Sigmoid colon (tissue), 7 donors: ENCODE measurements around the gene MYO7A. TPM values are rescaled to one million over a fixed set of nuclear protein-coding genes. Genes with fewer than 3 reads are reported as not detected.

Source experiments
- DNase-seq: peaks from one replicate; pipeline ENCODE4 v3.0.0-alpha.2; 2019
- H3K27ac ChIP-seq, 4 donors: fragments of 200-600 bp; sonication (generic); one replicate each; pipeline ENCODE4 v1.5.1; 2016 to 2019; ENCODE audit warnings: mild to moderate bottlenecking in 1 of 4
- H3K27me3 ChIP-seq, 3 donors: fragments of 200-600 bp; sonication (generic); one replicate each; pipeline ENCODE4 v1.5.1; 2019; ENCODE audit warnings: mild to moderate bottlenecking in 1 of 3
- H3K36me3 ChIP-seq, 4 donors: fragments of 200-600 bp; sonication (generic); one replicate each; pipeline ENCODE4 v1.5.1; 2016 to 2019
- H3K4me1 ChIP-seq, 4 donors: fragments of 200-600 bp; sonication (generic); one replicate each; pipeline ENCODE4 v1.5.1; 2017 to 2019
- H3K4me3 ChIP-seq, 4 donors: fragments of 200-600 bp; sonication (generic); one replicate each; pipeline ENCODE4 v1.5.1; 2017 to 2019; ENCODE audit warnings: mild to moderate bottlenecking in 2 of 4, moderate library complexity in 1 of 4
- H3K9me3 ChIP-seq, 4 donors: fragments of 200-600 bp in 3 of 4; sonication (generic) in 3 of 4; one replicate each; pipeline versions ENCODE4 v1.5.1 to v1.6.1; 2013 to 2019
- CTCF ChIP-seq, 4 experiments: fragments of 450-650 bp in 3 of 4; fragments of 200-600 bp in 1 of 4; IDR thresholded peaks; one replicate each; pipeline ENCODE4 v1.5.1; 2016 to 2019; ENCODE audit warnings: antibody characterized with exemption in 4 of 4, mild to moderate bottlenecking in 3 of 4, moderate library complexity in 2 of 4
- EP300 ChIP-seq, 4 donors: sonication (generic); formaldehyde crosslinking; IDR thresholded peaks; one replicate each; pipeline ENCODE4 v1.6.1; 2017; ENCODE audit warnings: antibody characterized with exemption in 4 of 4
- POLR2A ChIP-seq, 2 donors: fragments of 450-650 bp; IDR thresholded peaks; one replicate each; pipeline ENCODE4 v1.6.1; 2016; ENCODE audit warnings: antibody characterized with exemption in 2 of 2, mild to moderate bottlenecking in 2 of 2, moderate library complexity in 2 of 2
- POLR2AphosphoS5 ChIP-seq, 4 donors: sonication (generic); formaldehyde crosslinking; IDR thresholded peaks; one replicate each; pipeline ENCODE4 v1.6.1; 2017; ENCODE audit warnings: antibody characterized with exemption in 4 of 4
- WGBS, 2 donors: extraction: QIAGEN DNeasy Blood & Tissue Kit; methylation state at CpG; one replicate each; pipeline ENCODE4 v1.1.7; 2013; 5-methylcytosine and 5-hydroxymethylcytosine counted together
- intact Hi-C: fragments of 100-400 bp; cut with DNase I; formaldehyde crosslinking; loops from one replicate; pipeline ENCODE4 v1.15.1; 2023
- polyA plus RNA-seq, 3 donors: library from polyadenylated mRNA; stranded (reverse); fragments of 200-250 nt; gene quantifications; one replicate each; pipeline ENCODE4 v1.2.3, GENCODE V29; 2013
- total RNA-seq, 4 donors: library from RNA; depleted of rRNA; stranded (reverse); fragments of >200 nt; gene quantifications; one replicate each; pipeline ENCODE4 v1.1.0, GENCODE V29; 2016
- donor health status: healthy with polysubstance abuse.
- donor health status: Bipolar disorder and iron deficiency.
- donor health status: healthy.

MYO7A gene
- total and polyA plus RNA-seq, 7 donors = 1.8 to 12.8 (median 7.7) TPM

GRCh38 chr11:77121096-77121640 lies 6.9 kb upstream of the MYO7A start:
- intact Hi-C loops = no loop called here
- Histone ChIP-seq H3K27ac (no peak overlapping the region), H3K9me3 (no peaks in the 10 kb centered on the region), H3K4me3 (no peak overlapping the region), H3K4me1 (no peaks in the 10 kb centered on the region), H3K27me3 (no peaks in the 10 kb centered on the region), H3K36me3 (peaks cover 0 to 53% (median 2%) of the 10 kb centered on the region in 4 donors)
- TF ChIP-seq EP300 (IDR thresholded peaks at IDR 0.05) = no peak
- DNase-seq = no peak
- WGBS, 2 donors = 81 to 91% methylated on average over 10 of the region's 10 CpGs

GRCh38 chr11:77121876-77122575 lies 6.0 kb upstream of the MYO7A start:
- Histone ChIP-seq H3K27me3 (peaks cover 0 to 4% (median 0%) of the 10 kb centered on the region in 3 donors), H3K36me3 (peaks cover 0 to 53% (median 2%) of the 10 kb centered on the region in 4 donors), H3K9me3 (no peaks in the 10 kb centered on the region), H3K4me3 (no peak overlapping the region), H3K4me1 (peaks cover 0 to 7% (median 4%) of the 10 kb centered on the region in 4 donors), H3K27ac (no peak overlapping the region)
- DNase-seq = no peak
- WGBS, 2 donors = 92 to 94% methylated on average over 8 of the region's 8 CpGs
- intact Hi-C loops = no loop called here
- TF ChIP-seq CTCF (IDR thresholded peaks at IDR 0.05) = no peak
- no peak for TF ChIP-seq POLR2AphosphoS5 (IDR thresholded peaks at IDR 0.05)
- TF ChIP-seq EP300 (IDR thresholded peaks at IDR 0.05) = no peak
- no peak for TF ChIP-seq POLR2A (IDR thresholded peaks at IDR 0.05)

GRCh38 chr11:77122576-77123212 lies 5.4 kb upstream of the MYO7A start:
- H3K36me3 ChIP-seq = peaks cover 0 to 53% (median 2%) of the 10 kb centered on the region in 4 donors
- intact Hi-C loops = no loop called here

GRCh38 chr11:77123591-77123990 lies 4.5 kb upstream of the MYO7A start:
- Histone ChIP-seq H3K4me1 (peaks cover 0 to 16% (median 16%) of the 10 kb centered on the region in 4 donors), H3K36me3 (peaks cover 0 to 44% (median 0%) of the 10 kb centered on the region in 4 donors), H3K27me3 (peaks cover 0 to 14% (median 0%) of the 10 kb centered on the region in 3 donors), H3K27ac (no peak overlapping the region), H3K4me3 (no peak overlapping the region), H3K9me3 (no peaks in the 10 kb centered on the region)
- DNase-seq = no peak
- intact Hi-C loops = no loop called here
- 88 to 92% methylated on average over 8 of the region's 8 CpGs for WGBS, 2 donors
- TF ChIP-seq EP300 (IDR thresholded peaks at IDR 0.05) (no peak), POLR2A (IDR thresholded peaks at IDR 0.05) (no peak), POLR2AphosphoS5 (IDR thresholded peaks at IDR 0.05) (no peak)

More at GRCh38 chr11:77122576-77123212, 5.4 kb upstream of the MYO7A start:
- no peak for DNase-seq
- TF ChIP-seq POLR2A (IDR thresholded peaks at IDR 0.05) (no peak), EP300 (IDR thresholded peaks at IDR 0.05) (no peak), CTCF (IDR thresholded peaks at IDR 0.05) (no peak), POLR2AphosphoS5 (IDR thresholded peaks at IDR 0.05) (no peak)
- 91 to 92% methylated on average over 7 of the region's 7 CpGs for WGBS, 2 donors
- Histone ChIP-seq H3K27me3 (peaks cover 0 to 11% (median 0%) of the 10 kb centered on the region in 3 donors), H3K9me3 (no peaks in the 10 kb centered on the region), H3K4me1 (peaks cover 0 to 14% (median 11%) of the 10 kb centered on the region in 4 donors), H3K4me3 (no peak overlapping the region), H3K27ac (no peak overlapping the region)

- no peak overlapping the region for H3K4me3 ChIP-seq
- H3K27me3 ChIP-seq = peaks cover 0 to 14% (median 0%) of the 10 kb centered on the region in 3 donors
- WGBS, 2 donors = 79 to 87% methylated on average over 8 of the region's 8 CpGs
- peaks cover 0 to 39% (median 0%) of the 10 kb centered on the region in 4 donors for H3K36me3 ChIP-seq
- no peak for DNase-seq
- peaks cover 0 to 16% (median 16%) of the 10 kb centered on the region in 4 donors for H3K4me1 ChIP-seq
- TF ChIP-seq POLR2A (IDR thresholded peaks at IDR 0.05) = no peak
- TF ChIP-seq EP300 (IDR thresholded peaks at IDR 0.05) = no peak
- no peak for TF ChIP-seq POLR2AphosphoS5 (IDR thresholded peaks at IDR 0.05)
- no peak overlapping the region for H3K27ac ChIP-seq
- no peaks in the 10 kb centered on the region for H3K9me3 ChIP-seq
- intact Hi-C loops = no loop called here
Observed at GRCh38 chr11:77124041-77124440, 4.0 kb upstream of the MYO7A start.

- intact Hi-C loops = no loop called here
- Histone ChIP-seq H3K27ac (no peak overlapping the region), H3K4me1 (peaks cover 0 to 16% (median 16%) of the 10 kb centered on the region in 4 donors), H3K36me3 (peaks cover 0 to 35% (median 0%) of the 10 kb centered on the region in 4 donors), H3K27me3 (peaks cover 0 to 14% (median 0%) of the 10 kb centered on the region in 3 donors), H3K4me3 (no peak overlapping the region), H3K9me3 (no peaks in the 10 kb centered on the region)
- WGBS, 2 donors = 91 to 94% methylated on average over 6 of the region's 6 CpGs
- no peak for TF ChIP-seq POLR2AphosphoS5 (IDR thresholded peaks at IDR 0.05)
- no peak for TF ChIP-seq POLR2A (IDR thresholded peaks at IDR 0.05)
- TF ChIP-seq CTCF (IDR thresholded peaks at IDR 0.05) = no peak
- TF ChIP-seq EP300 (IDR thresholded peaks at IDR 0.05) = no peak
- no peak for DNase-seq
Observed at GRCh38 chr11:77124488-77124887, 3.6 kb upstream of the MYO7A start.
